PFSK-1 (cell line): ENCODE measurements around the gene ZNF792.

Source experiments
- POLR2AphosphoS5 ChIP-seq: IDR thresholded peaks from 2 replicates; pipeline ENCODE4 v1.6.1; 2012; ENCODE audit warnings: low read depth, mild to moderate bottlenecking, control low read depth, low read length, moderate library complexity
- SIN3A ChIP-seq: IDR thresholded peaks from 2 replicates; pipeline ENCODE4 v1.6.1; 2012; ENCODE audit warnings: mild to moderate bottlenecking, low read length, moderate library complexity, borderline replicate concordance; ENCODE audit not compliant: insufficient read depth

DNA sequence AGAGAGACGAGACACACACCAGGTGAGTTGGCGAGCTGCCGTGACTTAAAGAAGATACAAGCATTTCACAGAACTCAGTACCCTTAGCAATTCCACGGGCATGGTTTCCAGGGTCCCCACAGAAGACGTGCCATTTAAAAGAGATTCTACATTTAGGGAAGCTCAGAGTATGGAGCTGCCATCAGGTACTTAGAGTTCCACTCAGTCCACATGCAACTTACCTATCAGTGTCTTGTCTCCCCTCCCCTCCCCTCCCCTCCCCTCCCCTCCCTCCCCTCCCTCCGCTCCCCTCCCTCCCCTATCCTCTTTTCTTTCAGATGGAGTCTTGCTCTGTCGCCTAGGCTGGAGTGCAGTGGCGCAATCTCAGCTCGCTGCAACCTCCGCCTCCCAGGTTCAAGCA is 25.1 kb downstream of the ZNF792 start:
- TF ChIP-seq POLR2AphosphoS5, result no peak
- TF ChIP-seq SIN3A, result no peak
